GM13976 (cell line): ENCODE results near the gene SERPINC1.

Source experiments
- DNase-seq: peaks from one replicate; pipeline ENCODE4 v3.0.0; 2012; ENCODE audit warnings: low spot score
- in situ Hi-C: fragments of 300-500 bp; cut with MboI; formaldehyde crosslinking; loops from one replicate; pipeline ENCODE4 v1.12.0; 2022; ENCODE audit warnings: low sequenced_read_pairs, mixed read lengths, inconsistent platforms; ENCODE audit not compliant: unreplicated experiment
- TF ChIP-seq, protein P1 (sequence below): IDR thresholded peaks from 2 replicates; pipeline ENCODE4 v1.5.1; 2012; ENCODE audit warnings: borderline replicate concordance, mild to moderate bottlenecking; ENCODE audit not compliant: insufficient read depth; ENCODE audit errors: extremely low read depth, missing control alignments, control extremely low read depth

Gene SERPINC1

DNA sequence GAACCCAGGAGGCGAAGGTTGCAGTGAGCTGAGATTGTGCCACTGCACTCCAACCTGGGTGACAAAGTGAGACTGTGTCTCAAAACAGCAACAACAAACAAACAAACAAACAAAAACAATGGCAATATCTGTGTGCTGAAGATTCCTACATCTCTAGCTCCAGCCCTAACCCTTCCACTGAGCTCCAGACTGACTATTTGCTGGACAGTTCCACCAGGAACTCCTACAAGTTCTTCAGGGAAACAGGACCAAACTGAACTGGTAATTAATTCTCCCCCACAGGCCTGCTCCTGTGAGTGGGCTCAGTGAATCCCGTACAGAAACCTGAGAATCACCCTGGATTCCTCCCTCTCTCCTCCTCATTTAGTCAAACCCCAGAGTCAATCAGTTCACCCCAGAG lies 1.5 kb downstream of the SERPINC1 start:
- TF ChIP-seq, protein P1, sequence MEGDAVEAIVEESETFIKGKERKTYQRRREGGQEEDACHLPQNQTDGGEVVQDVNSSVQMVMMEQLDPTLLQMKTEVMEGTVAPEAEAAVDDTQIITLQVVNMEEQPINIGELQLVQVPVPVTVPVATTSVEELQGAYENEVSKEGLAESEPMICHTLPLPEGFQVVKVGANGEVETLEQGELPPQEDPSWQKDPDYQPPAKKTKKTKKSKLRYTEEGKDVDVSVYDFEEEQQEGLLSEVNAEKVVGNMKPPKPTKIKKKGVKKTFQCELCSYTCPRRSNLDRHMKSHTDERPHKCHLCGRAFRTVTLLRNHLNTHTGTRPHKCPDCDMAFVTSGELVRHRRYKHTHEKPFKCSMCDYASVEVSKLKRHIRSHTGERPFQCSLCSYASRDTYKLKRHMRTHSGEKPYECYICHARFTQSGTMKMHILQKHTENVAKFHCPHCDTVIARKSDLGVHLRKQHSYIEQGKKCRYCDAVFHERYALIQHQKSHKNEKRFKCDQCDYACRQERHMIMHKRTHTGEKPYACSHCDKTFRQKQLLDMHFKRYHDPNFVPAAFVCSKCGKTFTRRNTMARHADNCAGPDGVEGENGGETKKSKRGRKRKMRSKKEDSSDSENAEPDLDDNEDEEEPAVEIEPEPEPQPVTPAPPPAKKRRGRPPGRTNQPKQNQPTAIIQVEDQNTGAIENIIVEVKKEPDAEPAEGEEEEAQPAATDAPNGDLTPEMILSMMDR: no peak
- no peak for DNase-seq
- in situ Hi-C loops: no loop called here

DNA sequence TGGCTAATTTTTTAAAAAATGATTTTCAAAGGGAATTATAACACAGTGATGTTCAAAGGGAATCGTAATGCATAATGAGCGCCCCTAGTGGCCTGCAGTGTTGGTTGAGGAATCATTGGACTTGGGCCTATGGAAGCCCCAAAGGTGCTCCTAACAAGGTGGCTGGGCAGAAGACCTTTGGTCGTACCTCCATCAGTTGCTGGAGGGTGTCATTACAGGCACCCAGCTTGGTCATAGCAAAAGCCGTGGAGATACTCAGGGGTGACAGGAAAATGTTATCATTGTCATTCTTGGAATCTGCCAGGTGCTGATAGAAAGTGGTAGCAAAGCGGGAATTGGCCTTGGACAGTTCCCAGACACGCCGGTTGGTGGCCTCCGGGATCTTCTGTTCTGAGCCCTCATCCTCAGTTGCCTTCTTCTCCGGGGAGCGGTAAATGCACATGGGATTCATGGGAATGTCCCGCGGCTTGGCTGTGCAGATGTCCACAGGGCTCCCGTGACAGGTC lies 2.7 kb downstream of the SERPINC1 start:
- in situ Hi-C loops: no loop called here
- DNase-seq: peak; percentile 58
- TF ChIP-seq, protein P1: peak; percentile 49

DNA sequence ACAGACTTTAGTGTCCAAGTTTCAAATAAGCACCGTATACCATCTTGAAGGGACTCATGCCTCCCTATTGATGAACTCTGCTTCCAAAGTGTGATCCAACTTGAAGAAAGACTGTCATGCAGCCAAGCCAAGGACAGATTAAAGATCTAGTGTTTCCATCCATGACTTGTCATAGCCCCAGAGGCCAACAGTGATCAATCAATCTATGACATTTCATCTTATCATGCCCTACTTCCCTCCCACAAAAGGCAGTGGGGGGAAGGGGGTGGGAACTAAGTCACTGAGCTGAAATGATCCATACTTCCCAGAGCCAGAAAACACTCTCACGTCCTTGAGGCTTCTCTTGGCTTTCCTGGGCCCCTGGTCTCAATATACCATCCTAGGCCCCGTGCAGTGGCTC lies 4.0 kb downstream of the SERPINC1 start:
- in situ Hi-C loops: no loop called here
- DNase-seq: no peak
- TF ChIP-seq, protein P1: no peak

DNA sequence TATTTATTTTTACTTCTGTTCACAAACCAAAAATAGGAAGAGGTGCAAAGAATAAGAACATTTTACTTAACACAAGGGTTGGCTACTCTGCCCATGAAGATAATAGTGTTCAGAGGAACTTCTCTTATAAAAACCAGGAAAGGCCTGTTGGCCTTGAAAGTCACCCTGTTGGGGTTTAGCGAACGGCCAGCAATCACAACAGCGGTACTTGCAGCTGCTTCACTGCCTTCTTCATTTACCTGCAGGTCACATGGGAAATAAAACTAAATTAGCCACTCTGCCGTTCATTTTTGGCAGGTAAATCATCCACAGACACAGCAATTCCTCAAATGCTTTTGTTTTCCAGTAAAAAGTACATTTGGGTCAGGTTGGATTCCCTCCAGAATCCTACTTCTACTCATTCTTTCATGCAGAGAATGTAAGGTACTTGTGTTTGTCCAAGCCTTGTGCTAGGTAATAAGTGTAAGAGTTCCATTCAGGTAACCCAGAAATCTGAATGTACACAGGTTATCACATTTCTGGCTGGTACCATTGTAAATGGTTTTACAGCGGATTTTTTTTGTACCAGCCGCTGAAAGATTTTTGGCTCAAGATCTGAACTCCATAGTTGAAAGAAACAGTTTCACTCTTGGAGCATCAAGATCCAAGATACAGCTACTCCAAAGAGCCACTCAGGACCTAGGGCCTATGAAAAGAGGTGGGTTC lies 13.1 kb downstream of the SERPINC1 start:
- in situ Hi-C loops: no loop called here
- TF ChIP-seq, protein P1: no peak

DNA sequence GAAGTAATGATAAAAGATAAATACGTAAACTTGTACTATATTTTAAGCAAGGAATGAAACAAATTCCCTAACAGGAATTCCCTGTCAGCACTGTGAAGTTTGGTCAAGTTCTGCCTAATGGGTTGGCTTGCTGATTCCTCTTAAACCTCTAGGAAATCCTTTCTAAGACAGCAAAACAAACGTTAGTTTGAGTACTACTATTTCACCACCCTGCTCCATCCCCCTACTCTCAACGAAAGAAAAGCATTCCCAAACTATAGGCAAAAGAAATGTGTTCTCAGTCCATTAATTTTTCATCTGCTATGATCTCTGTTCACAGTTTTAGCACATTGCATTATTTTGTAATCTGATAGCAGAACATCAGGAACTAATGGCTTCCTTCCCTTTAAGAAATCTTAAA lies 16.1 kb downstream of the SERPINC1 start:
- TF ChIP-seq, protein P1: no peak

More for the DNA sequence above, 13.1 kb downstream of the SERPINC1 start:
- no peak for DNase-seq

DNA sequence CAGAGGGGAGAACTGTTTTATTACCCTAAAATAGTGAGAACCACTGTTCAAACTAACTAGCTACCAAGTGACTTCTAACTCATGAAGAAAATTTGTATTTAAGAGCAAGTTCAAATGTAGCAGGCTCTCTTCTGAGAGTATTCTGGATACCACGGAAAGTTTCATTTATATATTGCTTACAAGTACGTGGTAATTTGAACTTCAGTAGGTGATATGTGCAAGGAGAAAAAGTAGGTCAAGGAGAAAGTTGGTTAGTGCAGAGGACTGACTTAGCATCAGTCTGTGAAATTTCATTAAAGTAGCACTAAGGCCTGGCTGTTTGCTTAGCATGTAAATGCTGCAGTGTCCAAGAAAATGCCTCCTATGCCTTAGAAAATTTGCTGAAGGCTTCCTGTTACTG lies 16.7 kb downstream of the SERPINC1 start:
- DNase-seq: no peak
- in situ Hi-C loops: no loop called here
- TF ChIP-seq, protein P1: no peak

More for the DNA sequence above, 16.1 kb downstream of the SERPINC1 start:
- in situ Hi-C loops: no loop called here
- DNase-seq: no peak

DNA sequence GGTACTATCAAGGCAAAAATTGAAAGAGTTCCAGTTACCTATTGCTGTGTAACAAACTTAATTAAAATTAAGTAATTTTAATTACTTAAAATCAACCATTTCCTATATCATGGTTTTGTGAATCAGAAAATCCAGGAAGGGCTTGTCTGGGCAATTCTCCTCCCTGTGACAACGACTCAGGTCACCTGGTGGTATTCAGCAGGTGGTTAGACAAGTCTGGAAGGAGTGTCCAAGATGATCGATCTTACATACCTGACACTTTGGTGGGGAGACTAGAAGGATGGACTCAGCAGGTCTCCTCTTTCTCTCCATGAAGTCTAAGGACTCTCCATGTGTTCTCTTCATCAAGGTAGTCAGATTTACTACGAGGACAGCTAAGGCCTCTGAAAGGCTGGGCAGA lies 22.9 kb downstream of the SERPINC1 start:
- no peak for DNase-seq
- TF ChIP-seq, protein P1: no peak
- in situ Hi-C loops: no loop called here
